GM12878 (cell line): ENCODE data around the gene PRRT1. TPM values are rescaled to one million over a fixed set of nuclear protein-coding genes. Genes with fewer than 3 reads are reported as not detected.

Experiments used
- CHD2 ChIP-seq: IDR thresholded peaks from 2 replicates; pipeline ENCODE4 v1.6.1; 2011; ENCODE audit warnings: low read depth, low read length, improper control_type of control experiment, borderline replicate concordance
- CREM ChIP-seq: IDR thresholded peaks from 2 replicates; pipeline ENCODE4 v1.6.1; 2014; ENCODE audit warnings: antibody characterized with exemption, low read depth
- E2F4 ChIP-seq: IDR thresholded peaks from 2 replicates; pipeline ENCODE4 v1.6.1; 2012; ENCODE audit warnings: low read depth, low read length, improper control_type of control experiment
- E2F8 ChIP-seq: fragments of 450-650 bp; IDR thresholded peaks from 2 replicates; pipeline ENCODE4 v1.6.1; 2018; ENCODE audit warnings: mild to moderate bottlenecking, low read depth, moderate library complexity; ENCODE audit not compliant: partially characterized antibody
- EP300 ChIP-seq, 2 experiments: fragments of 150-350 bp in 1 of 2; IDR thresholded peaks; 2 replicates each; pipeline ENCODE4 v1.6.1; 2011 to 2012; ENCODE audit warnings: low read depth in 2 of 2, low read length in 2 of 2, borderline replicate concordance in 1 of 2, improper control_type of control experiment in 1 of 2, inconsistent platforms in 1 of 2; ENCODE audit not compliant: control insufficient read depth in 1 of 2
- FOS ChIP-seq: IDR thresholded peaks from 3 replicates; pipeline ENCODE4 v1.6.1; 2011; ENCODE audit warnings: borderline replicate concordance; ENCODE audit not compliant: insufficient read length; ENCODE audit errors: extremely low read depth
- HDAC6 ChIP-seq: fragments of 200-600 bp; sonication (generic); IDR thresholded peaks from one replicate; pipeline ENCODE4 v1.8.0; 2017; ENCODE audit warnings: antibody characterized with exemption; ENCODE audit not compliant: unreplicated experiment
- HSF1 ChIP-seq: fragments of 150-350 bp; IDR thresholded peaks from 2 replicates; pipeline ENCODE4 v1.6.1; 2014; ENCODE audit warnings: mild to moderate bottlenecking, low read depth, low read length
- IRF3 ChIP-seq: fragments of 450-650 bp; IDR thresholded peaks from 2 replicates; pipeline ENCODE4 v1.6.1; 2014; ENCODE audit warnings: mild to moderate bottlenecking
- JUND ChIP-seq: IDR thresholded peaks from 2 replicates; pipeline ENCODE4 v1.6.1; 2012; ENCODE audit warnings: low read depth, mild to moderate bottlenecking, low read length, improper control_type of control experiment, moderate library complexity
- PBX3 ChIP-seq: IDR thresholded peaks from 2 replicates; pipeline ENCODE4 v1.6.1; 2011; ENCODE audit warnings: mild to moderate bottlenecking, low read depth, low read length, moderate library complexity; ENCODE audit not compliant: insufficient replicate concordance
- REST ChIP-seq: IDR thresholded peaks from 2 replicates; pipeline ENCODE4 v1.6.1; 2012; ENCODE audit warnings: mild to moderate bottlenecking, low read depth, low read length
- SIN3A ChIP-seq: IDR thresholded peaks from 2 replicates; pipeline ENCODE4 v1.6.1; 2012; ENCODE audit warnings: low read depth, low read length, improper control_type of control experiment
- SMARCA5 ChIP-seq: fragments of 450-650 bp; IDR thresholded peaks from 2 replicates; pipeline ENCODE4 v1.6.1; 2017; ENCODE audit warnings: mild to moderate bottlenecking
- TAF1 ChIP-seq: IDR thresholded peaks from 2 replicates; pipeline ENCODE4 v1.6.1; 2011; ENCODE audit warnings: mild to moderate bottlenecking, low read depth, low read length, borderline replicate concordance
- ZNF24 ChIP-seq: fragments of 450-650 bp; IDR thresholded peaks from 2 replicates; pipeline ENCODE4 v1.6.1; 2017; ENCODE audit warnings: antibody characterized with exemption, mild to moderate bottlenecking
- polyA plus RNA-seq, 11 experiments: library from polyadenylated mRNA; depleted of rRNA in 4 of 11; unstranded in 6 of 11; stranded (reverse) in 5 of 11; fragments of >200 nt; fragmentation: Nextera tagmentation in 4 of 11; fragmentation: Illumina TruSeq in 1 of 11; extraction: Ambion mirVana in 4 of 11; extraction: Trizol in 1 of 11; gene quantifications; 1 replicate in 1 of 11; 2 replicates in 10 of 11; pipeline versions ENCODE4 v1.2.1 to v1.2.3, GENCODE V29; 2011 to 2016; ENCODE audit warnings: inconsistent platforms in 2 of 11, missing spikeins in 2 of 11, low read depth in 1 of 11
- total RNA-seq, 4 experiments: library from RNA; depleted of rRNA in 3 of 4; stranded (reverse); fragments of >200 nt in 3 of 4; fragmentation: Illumina TruSeq in 1 of 4; extraction: Trizol in 1 of 4; gene quantifications; 2 replicates each; pipeline versions ENCODE4 v1.2.1 to v1.2.3, GENCODE V29; 2013 to 2021

The PRRT1 gene
- total and polyA plus RNA-seq, 10 of the 15 experiments (the other 5 are each of a cell fraction or from before 2014, with no cell fraction given), result 0.04 to 0.15 (median 0.10) TPM; not detected in 6

- TF ChIP-seq IRF3 (peak; percentile 97), HSF1 (no peak), E2F8 (peak; percentile 44), TAF1 (peak; percentile 15; the same call in 1 of the 2 replicates), CREM (peak; percentile 62; the same call in 1 of the 2 replicates), HDAC6 (no peak), PBX3 (peak; percentile 97), FOS (peak; percentile 95), E2F4 (no peak), EP300 (IDR thresholded peaks at IDR 0.05; ENCODE audit: borderline replicate concordance in 1 of 2, control insufficient read depth in 1 of 2, low read depth in 2 of 2, low read length in 2 of 2) (no peak), REST (no peak), SMARCA5 (no peak), ZNF24 (no peak), SIN3A (peak; percentile 79; the same call in 1 of the 2 replicates), CHD2 (peak; percentile 96), JUND (no peak)
Measured at GRCh38 chr6:32177788-32178546, 26.2 kb upstream of the PRRT1 start, which contains the start of gene RNF5 (continued).
